H1 (cell line): ENCODE measurements around the gene CA10. TPM values are rescaled to one million over a fixed set of nuclear protein-coding genes. Genes with fewer than 3 reads are reported as not detected.

Experiments
- CTCF ChIA-PET: fragments of 300-600 bp; sonication (Branson Sonifier 250); formaldehyde crosslinking; loops from one replicate; lab custom pipeline; 2021; ENCODE audit not compliant: partially characterized antibody; lab: Charles Lee
- POLR2A ChIA-PET: fragments of 300-600 bp; sonication (Branson Sonifier 250); formaldehyde crosslinking; loops from one replicate; lab custom pipeline; 2021; ENCODE audit warnings: inconsistent platforms; ENCODE audit not compliant: partially characterized antibody; lab: Charles Lee
- DNase-seq, 2 experiments: peaks; one replicate each; pipeline versions ENCODE4 v3.0.0 to v3.0.0-alpha.2; 2010 to 2022; ENCODE audit warnings: low spot score in 2 of 2, low read depth in 1 of 2, mixed read lengths in 1 of 2
- FAIRE-seq: peaks from 2 replicates; lab custom pipeline; 2011; peaks lifted over from hg19 to GRCh38; lab: Jason Lieb, UNC
- H2AFZ ChIP-seq: 2 replicates; pipeline ENCODE4 v1.8.1; 2012; ENCODE audit warnings: low read length, inconsistent platforms
- H2AK5ac ChIP-seq: 2 replicates; pipeline ENCODE4 v1.6.1; 2013; ENCODE audit warnings: low read depth, low read length
- H2BK120ac ChIP-seq: replicated peaks from 2 replicates; pipeline ENCODE3; 2013; ENCODE audit warnings: low read depth, low read length, inconsistent platforms
- H2BK12ac ChIP-seq: 2 replicates; pipeline ENCODE4 v1.6.1; 2013; ENCODE audit warnings: low read depth, low read length
- H2BK15ac ChIP-seq: 2 replicates; pipeline ENCODE4 v1.6.1; 2013; ENCODE audit warnings: low read length
- H2BK20ac ChIP-seq: 2 replicates; pipeline ENCODE4 v1.6.1; 2013; ENCODE audit warnings: low read length
- H2BK5ac ChIP-seq: 2 replicates; pipeline ENCODE4 v1.6.1; 2013; ENCODE audit warnings: low read depth, low read length
- H3K14ac ChIP-seq: 2 replicates; pipeline ENCODE4 v1.6.1; 2013; ENCODE audit warnings: inconsistent platforms; ENCODE audit not compliant: insufficient read length
- H3K18ac ChIP-seq: 2 replicates; pipeline ENCODE4 v1.6.1; 2013; ENCODE audit warnings: low read length; ENCODE audit errors: extremely low read depth
- H3K23ac ChIP-seq: 2 replicates; pipeline ENCODE4 v1.6.1; 2013; ENCODE audit warnings: inconsistent platforms; ENCODE audit not compliant: insufficient read length
- H3K23me2 ChIP-seq: 2 replicates; pipeline ENCODE4 v1.6.1; 2013; ENCODE audit warnings: low read depth, low read length
- H3K27ac ChIP-seq: 2 replicates; pipeline ENCODE4 v1.6.1; 2011; ENCODE audit warnings: low read depth, low read length, inconsistent platforms
- H3K27me3 ChIP-seq, 4 experiments: replicated peaks in 1 of 4; 1 replicate in 1 of 4; 2 replicates in 3 of 4; pipeline versions ENCODE4 v1.6.1 to v1.8.1; 2011 to 2013; ENCODE audit warnings: low read length in 3 of 4, mild to moderate bottlenecking in 3 of 4, inconsistent platforms in 2 of 4, mixed read lengths in 2 of 4, moderate library complexity in 1 of 4; ENCODE audit not compliant: control insufficient read depth in 3 of 4, insufficient read depth in 3 of 4; ENCODE audit errors: extremely low read depth in 1 of 4
- H3K36me3 ChIP-seq, 4 experiments: 2 replicates each; pipeline versions ENCODE4 v1.6.1 to v1.8.1; 2011 to 2013; ENCODE audit warnings: mild to moderate bottlenecking in 4 of 4, low read length in 3 of 4, moderate library complexity in 2 of 4, control low read depth in 1 of 4, inconsistent platforms in 1 of 4; ENCODE audit not compliant: insufficient read depth in 4 of 4, control insufficient read depth in 2 of 4
- H3K4ac ChIP-seq: replicated peaks from 2 replicates; pipeline ENCODE3; 2013; ENCODE audit warnings: low read length, low read depth, mixed read lengths, inconsistent platforms; ENCODE audit not compliant: insufficient read length
- H3K4me1 ChIP-seq, 4 experiments: replicated peaks in 1 of 4; 1 replicate in 1 of 4; 2 replicates in 3 of 4; pipeline versions ENCODE4 v1.6.1 to v1.8.1; 2011 to 2013; ENCODE audit warnings: low read length in 3 of 4, inconsistent platforms in 2 of 4, mixed read lengths in 1 of 4; ENCODE audit not compliant: insufficient read depth in 4 of 4, control insufficient read depth in 3 of 4
- H3K4me2 ChIP-seq, 2 experiments: 2 replicates each; pipeline versions ENCODE4 v1.6.1 to v1.8.1; 2011 to 2013; ENCODE audit warnings: low read depth in 2 of 2, low read length in 2 of 2, control low read depth in 1 of 2, inconsistent platforms in 1 of 2, mild to moderate bottlenecking in 1 of 2; ENCODE audit not compliant: insufficient read depth in 1 of 2
- H3K4me3 ChIP-seq, 4 experiments: fragments of 200-600, 300-600 bp in 1 of 4; sonication (generic), shearing (Covaris generic), sonication (Bioruptor Twin) in 1 of 4; 2 replicates each; pipeline versions ENCODE4 v1.5.1 to v1.8.1; 2011 to 2016; ENCODE audit warnings: low read length in 4 of 4, low read depth in 3 of 4, control low read depth in 2 of 4, inconsistent platforms in 2 of 4, mild to moderate bottlenecking in 2 of 4, mixed read lengths in 1 of 4, moderate library complexity in 1 of 4; ENCODE audit not compliant: insufficient read depth in 2 of 4; ENCODE audit errors: extremely low read depth in 1 of 4
- H3K56ac ChIP-seq: replicated peaks from 2 replicates; pipeline ENCODE3; 2013; ENCODE audit warnings: low read depth, mild to moderate bottlenecking, mixed read lengths, low read length, inconsistent platforms; ENCODE audit not compliant: insufficient read length
- H3K79me1 ChIP-seq: 2 replicates; pipeline ENCODE4 v1.6.1; 2013; ENCODE audit warnings: low read depth, low read length, control low read depth
- H3K79me2 ChIP-seq, 2 experiments: 2 replicates each; pipeline versions ENCODE4 v1.6.1 to v1.8.1; 2012 to 2013; ENCODE audit warnings: low read length in 2 of 2, mild to moderate bottlenecking in 2 of 2, inconsistent platforms in 1 of 2; ENCODE audit not compliant: insufficient read depth in 2 of 2, control insufficient read depth in 1 of 2
- H3K9ac ChIP-seq, 4 experiments: replicated peaks in 1 of 4; 1 replicate in 1 of 4; 2 replicates in 3 of 4; pipeline versions ENCODE4 v1.6.1 to v1.8.1; 2011 to 2013; ENCODE audit warnings: low read depth in 3 of 4, low read length in 3 of 4, control low read depth in 2 of 4, mild to moderate bottlenecking in 2 of 4, moderate library complexity in 2 of 4, inconsistent platforms in 1 of 4; ENCODE audit errors: extremely low read depth in 1 of 4
- H3K9me3 ChIP-seq, 2 experiments: 2 replicates each; pipeline versions ENCODE4 v1.6.1 to v1.8.1; 2012 to 2013; ENCODE audit warnings: mild to moderate bottlenecking in 2 of 2, moderate library complexity in 2 of 2, control low read depth in 1 of 2, inconsistent platforms in 1 of 2, low read depth in 1 of 2, low read length in 1 of 2, mixed read lengths in 1 of 2; ENCODE audit not compliant: insufficient read depth in 2 of 2
- H4K20me1 ChIP-seq, 2 experiments: replicated peaks in 1 of 2; 2 replicates each; pipeline versions ENCODE3 to v1.8.1; 2011 to 2013; ENCODE audit warnings: inconsistent platforms in 2 of 2, low read length in 2 of 2, mild to moderate bottlenecking in 1 of 2; ENCODE audit not compliant: insufficient read depth in 2 of 2, control insufficient read depth in 1 of 2
- H4K5ac ChIP-seq: 2 replicates; pipeline ENCODE4 v1.6.1; 2013; ENCODE audit warnings: low read length, low read depth, mixed read lengths, inconsistent platforms; ENCODE audit not compliant: insufficient read length
- H4K8ac ChIP-seq: 2 replicates; pipeline ENCODE4 v1.8.0; 2013; ENCODE audit warnings: mild to moderate bottlenecking, moderate library complexity, low read length, inconsistent platforms; ENCODE audit not compliant: insufficient read depth; ENCODE audit errors: extremely low read depth
- H4K91ac ChIP-seq: replicated peaks from 2 replicates; pipeline ENCODE3; 2013; ENCODE audit warnings: low read length, mixed read lengths, inconsistent platforms; ENCODE audit not compliant: insufficient read length
- CHD2 ChIP-seq: IDR thresholded peaks from 2 replicates; pipeline ENCODE4 v1.6.1; 2012; ENCODE audit warnings: low read length, improper control_type of control experiment
- CTBP2 ChIP-seq: IDR thresholded peaks from 2 replicates; pipeline ENCODE4 v1.7.0; 2011; ENCODE audit warnings: borderline replicate concordance, mild to moderate bottlenecking, moderate library complexity, mixed read lengths, low read length; ENCODE audit not compliant: insufficient read depth, insufficient read length
- JUN ChIP-seq: IDR thresholded peaks from 2 replicates; pipeline ENCODE4 v1.6.1; 2011; ENCODE audit warnings: low read depth, mild to moderate bottlenecking, improper control_type of control experiment, low read length
- JUND ChIP-seq: IDR thresholded peaks from 2 replicates; pipeline ENCODE4 v1.6.1; 2011; ENCODE audit warnings: mild to moderate bottlenecking, improper control_type of control experiment, low read length
- NRF1 ChIP-seq: IDR thresholded peaks from 2 replicates; pipeline ENCODE4 v1.6.1; 2011; ENCODE audit warnings: mild to moderate bottlenecking, low read depth, low read length, improper control_type of control experiment
- PHF8 ChIP-seq: fragments of 200-600 bp; sonication (generic); conservative IDR thresholded peaks from 2 replicates; pipeline ENCODE4 v1.7.1; 2012; ENCODE audit warnings: low read depth, mild to moderate bottlenecking, inconsistent platforms, low read length, moderate library complexity
- POU5F1 ChIP-seq: IDR thresholded peaks from 2 replicates; pipeline ENCODE4 v1.6.1; 2011; ENCODE audit warnings: low read depth, mild to moderate bottlenecking, low read length, moderate library complexity
- RXRA ChIP-seq: IDR thresholded peaks from 2 replicates; pipeline ENCODE4 v1.6.1; 2011; ENCODE audit warnings: low read depth, mild to moderate bottlenecking, low read length, moderate library complexity; ENCODE audit not compliant: insufficient read depth
- SUZ12 ChIP-seq: fragments of 200-600 bp; sonication (generic); IDR thresholded peaks from 2 replicates; pipeline ENCODE4 v1.6.1; 2012; ENCODE audit warnings: mild to moderate bottlenecking, inconsistent platforms, low read length, moderate library complexity, mixed read lengths
- TCF12 ChIP-seq: IDR thresholded peaks from 2 replicates; pipeline ENCODE4 v1.6.1; 2011; ENCODE audit warnings: low read depth, mild to moderate bottlenecking, low read length
- WGBS, 2 experiments: shearing (Covaris generic) in 1 of 2; methylation state at CpG; one replicate each; pipeline versions ENCODE4 v1.1.6 to v1.1.7; 2013 to 2015; ENCODE audit warnings: low lambda C conversion rate in 2 of 2, mixed read lengths in 2 of 2, inconsistent platforms in 1 of 2, low coverage in 1 of 2, missing lambda C conversion rate in 1 of 2; ENCODE audit not compliant: insufficient replicate concordance in 2 of 2, insufficient coverage in 1 of 2, insufficient read length in 1 of 2; ENCODE audit errors: extremely low coverage in 1 of 2, missing lambda C conversion rate in 1 of 2; 5-methylcytosine and 5-hydroxymethylcytosine counted together
- polyA plus RNA-seq, 7 experiments: library from polyadenylated mRNA; depleted of rRNA in 3 of 7; stranded (reverse) in 5 of 7; unstranded in 2 of 7; fragments of >200 nt in 5 of 7; fragments of 200-250 nt in 2 of 7; gene quantifications; 1 replicate in 5 of 7; 2 replicates in 1 of 7; 4 replicates in 1 of 7; pipeline versions ENCODE4 v1.2.1 to v1.2.3, GENCODE V29; 2011 to 2013; ENCODE audit warnings: missing spikeins in 2 of 7, mixed read lengths in 2 of 7
- total RNA-seq: library from RNA; stranded (reverse); fragmentation: NEBNext Ultra II Directional; extraction: Animal tissue kit (Norgen Biotek cat#: 25700); gene quantifications from 2 replicates; pipeline ENCODE4 v1.2.1, GENCODE V29; 2021
- TF ChIP-seq, protein P1 (sequence below): IDR thresholded peaks from 2 replicates; pipeline ENCODE4 v1.6.1; 2012; ENCODE audit warnings: low read length, inconsistent platforms
- TF ChIP-seq, protein P2 (sequence below): IDR thresholded peaks from 2 replicates; pipeline ENCODE4 v1.6.1; 2011; ENCODE audit warnings: low read depth, mild to moderate bottlenecking, low read length; ENCODE audit not compliant: insufficient read depth

Gene CA10
- total and polyA plus RNA-seq, 2 of the 8 experiments (the other 6 are each of a cell fraction or from before 2014, with no cell fraction given) = 0.60 to 0.63 TPM

DNA sequence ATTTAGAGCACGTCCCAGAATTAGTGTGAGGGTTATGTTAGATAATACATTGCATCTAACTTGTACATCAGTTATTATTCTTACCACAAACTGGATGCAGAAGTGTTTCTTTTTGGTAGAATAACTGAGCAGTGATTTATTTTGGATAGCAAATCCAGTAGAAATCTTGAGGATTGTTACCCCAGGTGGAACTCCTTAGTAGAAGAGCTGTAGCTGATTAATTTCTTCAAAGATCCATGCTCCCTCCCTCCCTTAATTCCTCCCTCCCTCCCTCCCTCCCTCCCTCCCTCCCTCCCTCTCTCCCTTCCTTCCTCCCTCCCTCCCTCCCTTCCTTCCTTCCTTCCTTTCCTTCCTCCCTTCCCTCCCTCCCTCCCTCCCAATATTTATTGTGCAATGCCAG lies 337.7 kb downstream of the CA10 start:
- Histone ChIP-seq H3K4ac (no peak overlapping the region), H2AK5ac (no peak overlapping the region), H2BK15ac (no peak overlapping the region), H4K5ac (no peak overlapping the region), H3K36me3 (no peaks in the 10 kb centered on the region), H3K14ac (no peak overlapping the region), H3K18ac (no peak overlapping the region), H3K23ac (no peak overlapping the region), H3K4me1 (peaks cover 0 to 3% (median 0%) of the 10 kb centered on the region in 4 experiments; a peak in 1 of 7 replicates), H3K27me3 (no peaks in the 10 kb centered on the region), H4K8ac (no peak overlapping the region), H2BK5ac (no peak overlapping the region), H2BK120ac (no peak overlapping the region), H2BK20ac (no peak overlapping the region), H3K4me3 (no peak overlapping the region), H3K9me3 (no peaks in the 10 kb centered on the region), H2BK12ac (no peak overlapping the region), H4K91ac (no peak overlapping the region), H3K9ac (no peak overlapping the region), H4K20me1 (no peaks in the 10 kb centered on the region), H3K4me2 (no peak overlapping the region), H3K27ac (no peak overlapping the region), H3K79me2 (no peaks in the 10 kb centered on the region), H3K23me2 (no peaks in the 10 kb centered on the region), H3K56ac (no peak overlapping the region), H3K79me1 (no peaks in the 10 kb centered on the region), H2AFZ (no peak overlapping the region)
- CTCF ChIA-PET = interaction anchor here (1.5 to 2.5 kb wide), 2 partner anchors 13 to 55 kb away, joined by 5 to 8 read pairs; no protein-coding TSS in a partner anchor
- POLR2A ChIA-PET = no interaction called here
- DNase-seq (no peak), FAIRE-seq (no peak)
- 82% methylated on average over 1 of the region's 1 CpG; no CpG with 5 or more reads in 1 of the 2 experiments for WGBS, 2 experiments
- TF ChIP-seq POU5F1 (no peak), SUZ12 (no peak), NRF1 (no peak), JUND (no peak), JUN (no peak), RXRA (no peak), CHD2 (no peak), PHF8 (no peak), CTBP2 (no peak), TCF12 (no peak)
- TF ChIP-seq, protein P1, sequence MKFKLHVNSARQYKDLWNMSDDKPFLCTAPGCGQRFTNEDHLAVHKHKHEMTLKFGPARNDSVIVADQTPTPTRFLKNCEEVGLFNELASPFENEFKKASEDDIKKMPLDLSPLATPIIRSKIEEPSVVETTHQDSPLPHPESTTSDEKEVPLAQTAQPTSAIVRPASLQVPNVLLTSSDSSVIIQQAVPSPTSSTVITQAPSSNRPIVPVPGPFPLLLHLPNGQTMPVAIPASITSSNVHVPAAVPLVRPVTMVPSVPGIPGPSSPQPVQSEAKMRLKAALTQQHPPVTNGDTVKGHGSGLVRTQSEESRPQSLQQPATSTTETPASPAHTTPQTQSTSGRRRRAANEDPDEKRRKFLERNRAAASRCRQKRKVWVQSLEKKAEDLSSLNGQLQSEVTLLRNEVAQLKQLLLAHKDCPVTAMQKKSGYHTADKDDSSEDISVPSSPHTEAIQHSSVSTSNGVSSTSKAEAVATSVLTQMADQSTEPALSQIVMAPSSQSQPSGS = no peak
- TF ChIP-seq, protein P2, sequence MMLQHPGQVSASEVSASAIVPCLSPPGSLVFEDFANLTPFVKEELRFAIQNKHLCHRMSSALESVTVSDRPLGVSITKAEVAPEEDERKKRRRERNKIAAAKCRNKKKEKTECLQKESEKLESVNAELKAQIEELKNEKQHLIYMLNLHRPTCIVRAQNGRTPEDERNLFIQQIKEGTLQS = no peak
